Neural progenitor cell (in vitro differentiated cells): Measurements from ENCODE around the gene CLK4. TPM values are rescaled to one million over a fixed set of nuclear protein-coding genes. Genes with fewer than 3 reads are reported as not detected.
A peak's percentile ranks its signal among the peaks of the same experiment; 100 is the strongest.

Source experiments
- DNase-seq: peaks from one replicate; pipeline ENCODE4 v3.0.0-alpha.2; 2016; ENCODE audit warnings: low spot score
- H2AFZ ChIP-seq: fragments of 200-600 bp; sonication (generic); replicated peaks from 2 replicates; pipeline ENCODE4 v1.6.1; 2016; ENCODE audit warnings: antibody characterized with exemption
- H3F3A ChIP-seq: fragments of 200-600 bp; sonication (generic); 2 replicates; pipeline ENCODE4 v1.6.1; 2016; ENCODE audit warnings: antibody characterized with exemption, low read depth
- H3K27ac ChIP-seq: fragments of 200-600 bp; sonication (generic); 2 replicates; pipeline ENCODE4 v1.5.1; 2016; ENCODE audit warnings: mild to moderate bottlenecking
- H3K27me3 ChIP-seq: fragments of 200-600 bp; sonication (generic); 2 replicates; pipeline ENCODE4 v1.6.1; 2016; ENCODE audit warnings: mild to moderate bottlenecking, moderate library complexity
- H3K36me3 ChIP-seq: fragments of 200-600 bp; sonication (generic); 2 replicates; pipeline ENCODE4 v1.5.1; 2016
- H3K4me1 ChIP-seq: fragments of 200-600 bp; sonication (generic); 2 replicates; pipeline ENCODE4 v1.6.1; 2016; ENCODE audit warnings: mixed run types
- H3K4me2 ChIP-seq: fragments of 200-600 bp; sonication (generic); 2 replicates; pipeline ENCODE4 v1.6.1; 2016
- H3K4me3 ChIP-seq: fragments of 200-600 bp; sonication (generic); 2 replicates; pipeline ENCODE4 v1.5.1; 2016
- H3K79me2 ChIP-seq: fragments of 200-600 bp; sonication (generic); 2 replicates; pipeline ENCODE4 v1.6.1; 2016; ENCODE audit warnings: low read depth
- H3K9ac ChIP-seq: fragments of 200-600 bp; sonication (generic); 2 replicates; pipeline ENCODE4 v1.6.1; 2016
- H3K9me3 ChIP-seq: fragments of 200-600 bp; sonication (generic); 2 replicates; pipeline ENCODE4 v1.5.1; 2016; ENCODE audit warnings: low read depth
- H4K20me1 ChIP-seq: fragments of 200-600 bp; sonication (generic); 2 replicates; pipeline ENCODE4 v1.6.1; 2016; ENCODE audit warnings: low read depth
- H3K27ac Mint-ChIP-seq: 3 replicates; pipeline ENCODE4 v1.8.0; 2021; ENCODE audit warnings: mixed read lengths
- H3K27me3 Mint-ChIP-seq: 2 replicates; pipeline ENCODE4 v1.8.0; 2022; ENCODE audit warnings: low read depth, mild to moderate bottlenecking, inconsistent platforms, moderate library complexity, mixed read lengths; ENCODE audit not compliant: insufficient read depth
- H3K36me3 Mint-ChIP-seq: 3 replicates; pipeline ENCODE4 v1.8.0; 2021; ENCODE audit warnings: mixed read lengths
- H3K4me1 Mint-ChIP-seq: 3 replicates; pipeline ENCODE4 v1.8.0; 2021; ENCODE audit warnings: mixed read lengths
- H3K4me3 Mint-ChIP-seq: 3 replicates; pipeline ENCODE4 v1.8.0; 2021; ENCODE audit warnings: mild to moderate bottlenecking, moderate library complexity, mixed read lengths
- H3K9me3 Mint-ChIP-seq: 3 replicates; pipeline ENCODE4 v1.8.0; 2020; ENCODE audit warnings: mixed read lengths
- CTCF ChIP-seq: fragments of 200-600 bp; sonication (generic); IDR thresholded peaks from 2 replicates; pipeline ENCODE4 v1.5.1; 2017; ENCODE audit warnings: antibody characterized with exemption, mild to moderate bottlenecking
- EZH2 ChIP-seq: fragments of 200-600 bp; sonication (generic); IDR thresholded peaks from 2 replicates; pipeline ENCODE4 v1.6.1; 2017; ENCODE audit warnings: antibody characterized with exemption, mild to moderate bottlenecking, moderate library complexity
- EZH2phosphoT487 ChIP-seq: fragments of 200-600 bp; sonication (generic); IDR thresholded peaks from 2 replicates; pipeline ENCODE4 v1.6.1; 2017; ENCODE audit warnings: antibody characterized with exemption
- small RNA-seq: library from RNA; depleted of rRNA; stranded (forward); fragments of <200 nt; gene quantifications from one replicate; pipeline ENCODE3, GENCODE V24; 2015
- total RNA-seq: library from RNA; depleted of rRNA; stranded (reverse); fragments of >200 nt; gene quantifications from 2 replicates; pipeline ENCODE4 v1.2.3, GENCODE V29; 2015; ENCODE audit warnings: low replicate concordance

Gene CLK4
- total RNA-seq, 1 donor from 2014 or later, result 41.1 TPM

- Histone ChIP-seq H3K4me2 (no peak overlapping the region), H3K36me3 (no peaks in the 10 kb centered on the region), H3K79me2 (no peaks in the 10 kb centered on the region), H3K27ac (no peak overlapping the region), H4K20me1 (no peaks in the 10 kb centered on the region), H3K9me3 (no peaks in the 10 kb centered on the region), H3F3A (no peaks in the 10 kb centered on the region), H3K9ac (no peak overlapping the region), H3K4me3 (no peak overlapping the region), H3K4me1 (no peaks in the 10 kb centered on the region), H2AFZ (no peak overlapping the region), H3K27me3 (peaks cover 73% of the 10 kb centered on the region)
- Mint-ChIP-seq H3K4me1 (peaks cover 34% of the 10 kb centered on the region), H3K27ac (no peak overlapping the region), H3K4me3 (no peak overlapping the region), H3K36me3 (peaks cover 9% of the 10 kb centered on the region), H3K9me3 (peaks cover 6% of the 10 kb centered on the region), H3K27me3 (peaks cover 2% of the 10 kb centered on the region)
- DNase-seq, result peak; percentile 65
- no peak for TF ChIP-seq EZH2phosphoT487
- TF ChIP-seq CTCF, result no peak
- TF ChIP-seq EZH2, result no peak
Observed at GRCh38 chr5:178555771-178556211, 71.1 kb downstream of the CLK4 start.

GRCh38 chr5:178555005-178555404 is 71.8 kb downstream of the CLK4 start:
- Mint-ChIP-seq H3K27ac (no peak overlapping the region), H3K9me3 (peaks cover 6% of the 10 kb centered on the region), H3K27me3 (peaks cover 2% of the 10 kb centered on the region), H3K4me1 (peaks cover 29% of the 10 kb centered on the region), H3K36me3 (peaks cover 6% of the 10 kb centered on the region), H3K4me3 (peak overlapping the region; percentile 57)
- no peaks in the 10 kb centered on the region for H3K36me3 ChIP-seq
- H3K27me3 ChIP-seq, result peaks cover 67% of the 10 kb centered on the region
- no peaks in the 10 kb centered on the region for H3F3A ChIP-seq
- H3K27ac ChIP-seq, result no peak overlapping the region
- no peak for DNase-seq
- H3K4me2 ChIP-seq, result no peak overlapping the region
- no peaks in the 10 kb centered on the region for H3K4me1 ChIP-seq
- no peak overlapping the region for H3K4me3 ChIP-seq
- H3K9me3 ChIP-seq, result no peaks in the 10 kb centered on the region
- no peak overlapping the region for H2AFZ ChIP-seq
- H4K20me1 ChIP-seq, result no peaks in the 10 kb centered on the region
- H3K9ac ChIP-seq, result no peak overlapping the region
- no peak for TF ChIP-seq CTCF
- no peaks in the 10 kb centered on the region for H3K79me2 ChIP-seq

- peaks cover 63% of the 10 kb centered on the region for H3K27me3 ChIP-seq
- no peak overlapping the region for H2AFZ ChIP-seq
- Mint-ChIP-seq H3K4me3 (no peak overlapping the region), H3K27ac (no peak overlapping the region), H3K4me1 (peaks cover 29% of the 10 kb centered on the region), H3K9me3 (peaks cover 6% of the 10 kb centered on the region), H3K36me3 (peaks cover 3% of the 10 kb centered on the region), H3K27me3 (peaks cover 2% of the 10 kb centered on the region)
- DNase-seq, result no peak
- H3K9ac ChIP-seq, result no peak overlapping the region
- no peak overlapping the region for H3K4me2 ChIP-seq
- H3K36me3 ChIP-seq, result no peaks in the 10 kb centered on the region
- H3K9me3 ChIP-seq, result no peaks in the 10 kb centered on the region
- no peaks in the 10 kb centered on the region for H4K20me1 ChIP-seq
- no peak overlapping the region for H3K27ac ChIP-seq
- no peaks in the 10 kb centered on the region for H3K4me1 ChIP-seq
- H3K79me2 ChIP-seq, result no peaks in the 10 kb centered on the region
- no peak overlapping the region for H3K4me3 ChIP-seq
- no peaks in the 10 kb centered on the region for H3F3A ChIP-seq
- TF ChIP-seq EZH2phosphoT487, result no peak
Observed at GRCh38 chr5:178554311-178554710, 72.5 kb downstream of the CLK4 start.

GRCh38 chr5:178553517-178553916 is 73.3 kb downstream of the CLK4 start:
- Mint-ChIP-seq H3K9me3 (peaks cover 6% of the 10 kb centered on the region), H3K4me3 (no peak overlapping the region), H3K36me3 (no peaks in the 10 kb centered on the region), H3K27ac (peak overlapping the region; percentile 35), H3K4me1 (peaks cover 31% of the 10 kb centered on the region), H3K27me3 (peaks cover 2% of the 10 kb centered on the region)
- no peak for TF ChIP-seq CTCF
- no peak for TF ChIP-seq EZH2phosphoT487
- TF ChIP-seq EZH2, result no peak
- Histone ChIP-seq H3K36me3 (no peaks in the 10 kb centered on the region), H3F3A (no peaks in the 10 kb centered on the region), H3K4me1 (no peaks in the 10 kb centered on the region), H3K9ac (no peak overlapping the region), H3K27me3 (peaks cover 58% of the 10 kb centered on the region), H2AFZ (no peak overlapping the region), H3K27ac (no peak overlapping the region), H3K79me2 (no peaks in the 10 kb centered on the region), H4K20me1 (no peaks in the 10 kb centered on the region), H3K4me3 (no peak overlapping the region), H3K4me2 (no peak overlapping the region), H3K9me3 (no peaks in the 10 kb centered on the region)
- no peak for DNase-seq

Small RNA genes lying within 50 kb of the gene (small RNA-seq; reads per million reads assigned to genes)
- not detected for gene RN7SKP70

Other genes with a start within 250 kb of the CLK4 start
- gene COL23A1, start 36.7 kb downstream of the CLK4 start, total RNA-seq, result 1.3 TPM in 1 of 2 replicates, not detected in the other
- 22.0 and 32.8 TPM in 2 replicates for gene ZNF354A, start 103.6 kb upstream of the CLK4 start, total RNA-seq
- 16.3 and 31.3 TPM in 2 replicates for gene ZNF354B, start 232.9 kb upstream of the CLK4 start, total RNA-seq